ENCODE measurements around the gene STEAP1B. TPM values are rescaled to one million over a fixed set of nuclear protein-coding genes. Genes with fewer than 3 reads are reported as not detected.

STEAP1B gene
- total RNA-seq, 1 experiment from 2014 or later = 0.27 TPM

GRCh38 chr7:22442882-22443369 is 57.1 kb downstream of the STEAP1B start:
- ATAC-seq (no peak), DNase-seq (ENCODE audit: low read depth, low spot score) (no peak)
- no peak overlapping the region for H2AFZ ChIP-seq (ENCODE audit: low read depth, low read length, poor library complexity, severe bottlenecking)
- intact Hi-C loops (cut with micrococcal nuclease) = no loop called here
- no peaks in the 10 kb centered on the region for H4K20me1 ChIP-seq (ENCODE audit: insufficient read depth)
- no peaks in the 10 kb centered on the region for H3K36me3 ChIP-seq (ENCODE audit: control insufficient read depth in 1 of 2, insufficient read depth in 2 of 2, low read length in 2 of 2)
- no peaks in the 10 kb centered on the region for H3K9me2 ChIP-seq (ENCODE audit: insufficient read depth)
- RAD21 ChIA-PET (ENCODE audit: low non-redundant PET in 1 of 2, low total read pairs in 2 of 2, uncharacterized antibody in 2 of 2, unreplicated experiment in 2 of 2) = no interaction called here
- no peak for TF ChIP-seq CEBPB (IDR thresholded peaks at IDR 0.05; ENCODE audit: low read depth)
- no peak for TF ChIP-seq EZH2phosphoT487 (IDR thresholded peaks at IDR 0.05; ENCODE audit: borderline replicate concordance)
- TF ChIP-seq CBX3 (IDR thresholded peaks at IDR 0.05; ENCODE audit: low read depth) = no peak
- H3K9me3 ChIP-seq (ENCODE audit: control insufficient read depth in 1 of 2, insufficient read depth in 1 of 2, low read depth in 1 of 2, low read length in 2 of 2) = no peaks in the 10 kb centered on the region
- H3K9ac ChIP-seq (ENCODE audit: low read length) = no peak overlapping the region
- peaks cover 0 to 7% of the 10 kb centered on the region in 2 experiments; a peak in 2 of 4 replicates for H3K4me1 ChIP-seq (ENCODE audit: control insufficient read depth in 1 of 2, insufficient read depth in 2 of 2, low read length in 2 of 2)
- H3K79me2 ChIP-seq (ENCODE audit: insufficient read depth, low read length) = no peaks in the 10 kb centered on the region
- no peaks in the 10 kb centered on the region for H3K27me3 ChIP-seq (ENCODE audit: insufficient read depth, low read length)
- H3K4me3 ChIP-seq (replicated peaks in 1 of 2; ENCODE audit: low read depth in 1 of 2, low read length in 2 of 2) = no peak overlapping the region
- H3K4me2 ChIP-seq (ENCODE audit: low read length) = no peak overlapping the region
- CTCF ChIA-PET = no interaction called here
- no TSS peak for BruUV-seq (replicated peaks)
- POLR2A ChIA-PET = no interaction called here
- H3K27ac ChIP-seq (ENCODE audit: low read depth, low read length) = no peak overlapping the region

GRCh38 chr7:22442187-22442881 is 57.7 kb downstream of the STEAP1B start:
- POLR2A ChIA-PET = no interaction called here
- no TSS peak for BruUV-seq (replicated peaks)
- H3K27ac ChIP-seq (ENCODE audit: low read depth, low read length) = no peak overlapping the region
- TF ChIP-seq ZNF274 (IDR thresholded peaks at IDR 0.05; ENCODE audit: low read depth, low read length) (no peak), CTCF (IDR thresholded peaks at IDR 0.05 in 2 of 3, conservative IDR thresholded peaks at IDR 0.05 in 1 of 3; ENCODE audit: borderline replicate concordance in 1 of 3, insufficient read depth in 1 of 3, low read depth in 2 of 3, low read length in 2 of 3) (no peak), SIN3A (IDR thresholded peaks at IDR 0.05; ENCODE audit: low read depth) (no peak), ZBTB33 (IDR thresholded peaks at IDR 0.05; ENCODE audit: extremely low read depth, insufficient replicate concordance, low read length) (no peak), TCF7L2 (IDR thresholded peaks at IDR 0.05; ENCODE audit: borderline replicate concordance, extremely low read depth, insufficient read depth, insufficient read length) (no peak), REST (IDR thresholded peaks at IDR 0.05; ENCODE audit: low read depth) (no peak), SRF (IDR thresholded peaks at IDR 0.05; ENCODE audit: low read depth) (no peak), CBX3 (IDR thresholded peaks at IDR 0.05; ENCODE audit: low read depth) (no peak), POLR2AphosphoS5 (IDR thresholded peaks at IDR 0.05; ENCODE audit: low read depth, low read length) (no peak)
- H3K27me3 ChIP-seq (ENCODE audit: insufficient read depth, low read length) = no peaks in the 10 kb centered on the region
- ATAC-seq (no peak), DNase-seq (ENCODE audit: low read depth, low spot score) (no peak)
- H3K9me3 ChIP-seq (ENCODE audit: control insufficient read depth in 1 of 2, insufficient read depth in 1 of 2, low read depth in 1 of 2, low read length in 2 of 2) = no peaks in the 10 kb centered on the region
- intact Hi-C loops (cut with micrococcal nuclease) = no loop called here
- H3K4me2 ChIP-seq (ENCODE audit: low read length) = no peak overlapping the region
- H3K36me3 ChIP-seq (ENCODE audit: control insufficient read depth in 1 of 2, insufficient read depth in 2 of 2, low read length in 2 of 2) = no peaks in the 10 kb centered on the region
- RAD21 ChIA-PET (ENCODE audit: low non-redundant PET in 1 of 2, low total read pairs in 2 of 2, uncharacterized antibody in 2 of 2, unreplicated experiment in 2 of 2) = no interaction called here
- no peaks in the 10 kb centered on the region for H3K9me2 ChIP-seq (ENCODE audit: insufficient read depth)
- no peak overlapping the region for H2AFZ ChIP-seq (ENCODE audit: low read depth, low read length, poor library complexity, severe bottlenecking)
- CTCF ChIA-PET = no interaction called here
- no peak overlapping the region for H3K9ac ChIP-seq (ENCODE audit: low read length)
- H4K20me1 ChIP-seq (ENCODE audit: insufficient read depth) = no peaks in the 10 kb centered on the region
- H3K4me1 ChIP-seq (ENCODE audit: control insufficient read depth in 1 of 2, insufficient read depth in 2 of 2, low read length in 2 of 2) = peaks cover 0 to 7% of the 10 kb centered on the region in 2 experiments; a peak in 2 of 4 replicates
- no peaks in the 10 kb centered on the region for H3K79me2 ChIP-seq (ENCODE audit: insufficient read depth, low read length)
- H3K4me3 ChIP-seq (replicated peaks in 1 of 2; ENCODE audit: low read depth in 1 of 2, low read length in 2 of 2) = no peak overlapping the region

Measured in HCT116 (cell line).